ENCODE data around the gene PROX2. TPM values are rescaled to one million over a fixed set of nuclear protein-coding genes. Genes with fewer than 3 reads are reported as not detected.

PROX2 gene
- total and polyA plus RNA-seq, 2 donors (not counting 3 experiments of a cell fraction or from before 2014, with no cell fraction given): 0.01 TPM; not detected in 1

- POLR2A ChIA-PET: no interaction called here
- Histone ChIP-seq H3K4me2 (ENCODE audit: insufficient read depth, low read length) (no peak overlapping the region), H3K36me3 (ENCODE audit: control insufficient read depth in 2 of 2, extremely low read depth in 1 of 2, insufficient read depth in 2 of 2, low read length in 2 of 2) (no peaks in the 10 kb centered on the region), H3K27ac (ENCODE audit: insufficient read depth, low read depth, low read length) (no peak overlapping the region), H3K9me3 (replicated peaks; ENCODE audit: control insufficient read depth, insufficient read depth, low read length) (no peaks in the 10 kb centered on the region), H3K4me3 (replicated peaks in 1 of 3; ENCODE audit: insufficient read depth in 1 of 3, low read depth in 1 of 3, low read length in 3 of 3) (no peak overlapping the region), H3K79me2 (ENCODE audit: control insufficient read depth, insufficient read depth, low read length) (no peaks in the 10 kb centered on the region), H2AFZ (ENCODE audit: low read depth, low read length) (no peak overlapping the region), H4K20me1 (replicated peaks; ENCODE audit: control insufficient read depth, extremely low read depth, insufficient read depth, low read length) (no peaks in the 10 kb centered on the region), H3K4me1 (ENCODE audit: control insufficient read depth, extremely low read depth, insufficient read depth, low read length) (peaks cover 2% of the 10 kb centered on the region), H3K9me1 (replicated peaks; ENCODE audit: control insufficient read depth, extremely low read depth, insufficient read depth, low read length) (no peaks in the 10 kb centered on the region), H3K27me3 (ENCODE audit: control insufficient read depth in 2 of 2, insufficient read depth in 2 of 2, low read length in 2 of 2) (no peaks in the 10 kb centered on the region), H3K9ac (replicated peaks; ENCODE audit: extremely low read depth, insufficient read depth, low read length) (no peak overlapping the region)
- DNase-seq (ENCODE audit: low read depth, low spot score): no peak
- no TSS peak for BruUV-seq (replicated peaks)
- no peak for FAIRE-seq
- CTCF ChIA-PET: interaction anchor here (1.6 to 4.5 kb wide), 4 partner anchors 10 to 174 kb away, joined by 3 to 53 read pairs (median 8); no protein-coding TSS in a partner anchor
- TF ChIP-seq, protein P1, sequence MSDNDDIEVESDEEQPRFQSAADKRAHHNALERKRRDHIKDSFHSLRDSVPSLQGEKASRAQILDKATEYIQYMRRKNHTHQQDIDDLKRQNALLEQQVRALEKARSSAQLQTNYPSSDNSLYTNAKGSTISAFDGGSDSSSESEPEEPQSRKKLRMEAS (IDR thresholded peaks at IDR 0.05; ENCODE audit: insufficient read depth, insufficient read length): no peak
- no peak for TF ChIP-seq EZH2 (IDR thresholded peaks at IDR 0.05; ENCODE audit: borderline replicate concordance, low read depth, low read length, severe bottlenecking)
- no peak for TF ChIP-seq POLR2AphosphoS5 (IDR thresholded peaks at IDR 0.05; ENCODE audit: insufficient read depth, low read depth, low read length)
- no peak for TF ChIP-seq FOS (IDR thresholded peaks at IDR 0.05; ENCODE audit: borderline replicate concordance, insufficient read depth, low read length)
- TF ChIP-seq POLR2A (IDR thresholded peaks at IDR 0.05; ENCODE audit: low read depth, low read length): no peak
- TF ChIP-seq, protein P2, sequence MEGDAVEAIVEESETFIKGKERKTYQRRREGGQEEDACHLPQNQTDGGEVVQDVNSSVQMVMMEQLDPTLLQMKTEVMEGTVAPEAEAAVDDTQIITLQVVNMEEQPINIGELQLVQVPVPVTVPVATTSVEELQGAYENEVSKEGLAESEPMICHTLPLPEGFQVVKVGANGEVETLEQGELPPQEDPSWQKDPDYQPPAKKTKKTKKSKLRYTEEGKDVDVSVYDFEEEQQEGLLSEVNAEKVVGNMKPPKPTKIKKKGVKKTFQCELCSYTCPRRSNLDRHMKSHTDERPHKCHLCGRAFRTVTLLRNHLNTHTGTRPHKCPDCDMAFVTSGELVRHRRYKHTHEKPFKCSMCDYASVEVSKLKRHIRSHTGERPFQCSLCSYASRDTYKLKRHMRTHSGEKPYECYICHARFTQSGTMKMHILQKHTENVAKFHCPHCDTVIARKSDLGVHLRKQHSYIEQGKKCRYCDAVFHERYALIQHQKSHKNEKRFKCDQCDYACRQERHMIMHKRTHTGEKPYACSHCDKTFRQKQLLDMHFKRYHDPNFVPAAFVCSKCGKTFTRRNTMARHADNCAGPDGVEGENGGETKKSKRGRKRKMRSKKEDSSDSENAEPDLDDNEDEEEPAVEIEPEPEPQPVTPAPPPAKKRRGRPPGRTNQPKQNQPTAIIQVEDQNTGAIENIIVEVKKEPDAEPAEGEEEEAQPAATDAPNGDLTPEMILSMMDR (IDR thresholded peaks at IDR 0.05; ENCODE audit: extremely low read depth in 1 of 2, insufficient read depth in 1 of 2, low read depth in 1 of 2, low read length in 2 of 2): no peak
- no peak for TF ChIP-seq JUN (IDR thresholded peaks at IDR 0.05; ENCODE audit: borderline replicate concordance, insufficient read depth, insufficient read length, low read depth)
- TF ChIP-seq GATA2 (IDR thresholded peaks at IDR 0.05; ENCODE audit: insufficient read depth, insufficient read length, low read depth, low read length): no peak
- no peak for TF ChIP-seq MYC (IDR thresholded peaks at IDR 0.05; ENCODE audit: low read depth, low read length)
- dilution Hi-C loops (cut with MboI; ENCODE audit: extremely low pct_ligation_motif_present, low sequenced_read_pairs) (no loop called here), intact Hi-C loops (cut with micrococcal nuclease) (no loop called here)
Measured at GRCh38 chr14:74915826-74916225, 39.9 kb upstream of the PROX2 start.
